ENCODE data around the gene CACUL1.
"Not testable (repeated sequence)": the region's sequence is repeated elsewhere in the genome, so short reads cannot be mapped to it uniquely, and the experiment has no call there.

The CACUL1 gene

GRCh38 chr10:118754556-118755423 is at the start of gene CACUL1:
Gene CACUL1 (minus strand): TSS chr10:118754970. CDS start chr10:118754762, 208 bp downstream.
- FAIRE-seq: peak; percentile 98

GRCh38 chr10:118804262-118804773 is 49.5 kb upstream of the CACUL1 start:
- no peak for FAIRE-seq

GRCh38 chr10:118802126-118802793 is 47.5 kb upstream of the CACUL1 start:
- FAIRE-seq: no peak

GRCh38 chr10:118800920-118801319 is 46.1 kb upstream of the CACUL1 start:
- no peak for FAIRE-seq

- FAIRE-seq: no peak
Observed at GRCh38 chr10:118799777-118800176, 45.0 kb upstream of the CACUL1 start.

GRCh38 chr10:118798231-118798662 is 43.5 kb upstream of the CACUL1 start:
- no peak for FAIRE-seq

- FAIRE-seq: not testable (repeated sequence)
Observed at GRCh38 chr10:118794971-118795370, 40.2 kb upstream of the CACUL1 start.

- no peak for FAIRE-seq
Observed at GRCh38 chr10:118793545-118793944, 38.8 kb upstream of the CACUL1 start.

GRCh38 chr10:118792526-118792925 is 37.8 kb upstream of the CACUL1 start:
- no peak for FAIRE-seq

GRCh38 chr10:118790058-118790457 is 35.3 kb upstream of the CACUL1 start:
- no peak for FAIRE-seq

GRCh38 chr10:118785551-118785950 is 30.8 kb upstream of the CACUL1 start:
- no peak for FAIRE-seq

GRCh38 chr10:118783776-118784545 is 29.2 kb upstream of the CACUL1 start:
- no peak for FAIRE-seq

- not testable (repeated sequence) for FAIRE-seq
Observed at GRCh38 chr10:118782916-118783465, 28.2 kb upstream of the CACUL1 start.

- no peak for FAIRE-seq
Observed at GRCh38 chr10:118781541-118781940, 26.8 kb upstream of the CACUL1 start.

GRCh38 chr10:118778727-118779126 is 24.0 kb upstream of the CACUL1 start:
- no peak for FAIRE-seq

GRCh38 chr10:118776960-118777359 is 22.2 kb upstream of the CACUL1 start:
- FAIRE-seq: no peak

GRCh38 chr10:118776033-118776432 is 21.3 kb upstream of the CACUL1 start:
- FAIRE-seq: no peak

GRCh38 chr10:118775478-118775877 is 20.7 kb upstream of the CACUL1 start:
- FAIRE-seq: no peak

GRCh38 chr10:118773041-118773440 is 18.3 kb upstream of the CACUL1 start:
- FAIRE-seq: no peak

- no peak for FAIRE-seq
Observed at GRCh38 chr10:118771976-118772375, 17.2 kb upstream of the CACUL1 start.

- no peak for FAIRE-seq
Observed at GRCh38 chr10:118769898-118770600, 15.3 kb upstream of the CACUL1 start.

All from G401.6 (cell line).